SK-N-SH (cell line): ENCODE data around the gene UPK1B.

Experiments
- ELF1 ChIP-seq: IDR thresholded peaks from 2 replicates; pipeline ENCODE4 v1.4.0; 2012
- EP300 ChIP-seq, 2 experiments: IDR thresholded peaks; 2 replicates each; pipeline versions ENCODE4 v1.4.0 to v1.6.1; 2012; ENCODE audit warnings: borderline replicate concordance in 1 of 2, low read depth in 1 of 2, low read length in 1 of 2
- FOXJ3 ChIP-seq: sonication (generic); formaldehyde crosslinking; IDR thresholded peaks from 2 replicates; pipeline ENCODE4 v1.5.1; 2020; ENCODE audit warnings: mild to moderate bottlenecking, missing genetic modification reagents
- POLR2AphosphoS5 ChIP-seq: IDR thresholded peaks from 2 replicates; pipeline ENCODE4 v1.6.1; 2012; ENCODE audit warnings: low read depth, low read length
- RAD21 ChIP-seq: IDR thresholded peaks from 2 replicates; pipeline ENCODE4 v1.6.1; 2012; ENCODE audit warnings: mild to moderate bottlenecking, low read length
- RFX5 ChIP-seq: IDR thresholded peaks from 2 replicates; pipeline ENCODE4 v1.6.1; 2012; ENCODE audit warnings: mild to moderate bottlenecking, improper control_type of control experiment, low read length
- SIN3A ChIP-seq: IDR thresholded peaks from 2 replicates; pipeline ENCODE4 v1.6.1; 2012; ENCODE audit warnings: low read depth, mild to moderate bottlenecking, low read length, moderate library complexity, borderline replicate concordance
- TF ChIP-seq, protein P1 (sequence below): fragments of 200-600 bp; sonication (generic); IDR thresholded peaks from 2 replicates; pipeline ENCODE4 v1.6.1; 2017; ENCODE audit warnings: antibody characterized with exemption, mild to moderate bottlenecking, moderate library complexity
- TF ChIP-seq, protein P2 (sequence below): IDR thresholded peaks from 2 replicates; pipeline ENCODE4 v1.4.0; 2012; ENCODE audit warnings: low read depth, borderline replicate concordance

DNA sequence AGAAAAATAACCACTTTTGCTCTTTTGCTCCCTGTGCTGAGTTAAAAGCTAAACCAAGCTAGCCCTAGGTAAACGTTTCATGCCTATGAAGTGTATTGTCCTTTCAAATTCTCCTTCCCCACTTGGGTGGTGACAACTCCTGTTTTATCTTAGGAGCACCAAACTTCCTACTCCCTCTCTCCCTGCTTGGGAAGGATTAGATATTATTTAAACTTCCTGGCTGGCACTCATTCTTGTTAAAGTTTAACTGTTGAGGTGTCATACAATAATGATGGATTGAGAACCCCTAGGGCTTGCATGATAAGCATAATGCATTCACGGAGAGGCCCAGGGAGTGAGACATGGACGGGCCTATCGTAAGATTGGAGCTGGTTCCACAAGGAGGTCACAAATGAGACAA lies 37.8 kb downstream of the UPK1B start:
- no peak for TF ChIP-seq ELF1
- TF ChIP-seq, protein P1, sequence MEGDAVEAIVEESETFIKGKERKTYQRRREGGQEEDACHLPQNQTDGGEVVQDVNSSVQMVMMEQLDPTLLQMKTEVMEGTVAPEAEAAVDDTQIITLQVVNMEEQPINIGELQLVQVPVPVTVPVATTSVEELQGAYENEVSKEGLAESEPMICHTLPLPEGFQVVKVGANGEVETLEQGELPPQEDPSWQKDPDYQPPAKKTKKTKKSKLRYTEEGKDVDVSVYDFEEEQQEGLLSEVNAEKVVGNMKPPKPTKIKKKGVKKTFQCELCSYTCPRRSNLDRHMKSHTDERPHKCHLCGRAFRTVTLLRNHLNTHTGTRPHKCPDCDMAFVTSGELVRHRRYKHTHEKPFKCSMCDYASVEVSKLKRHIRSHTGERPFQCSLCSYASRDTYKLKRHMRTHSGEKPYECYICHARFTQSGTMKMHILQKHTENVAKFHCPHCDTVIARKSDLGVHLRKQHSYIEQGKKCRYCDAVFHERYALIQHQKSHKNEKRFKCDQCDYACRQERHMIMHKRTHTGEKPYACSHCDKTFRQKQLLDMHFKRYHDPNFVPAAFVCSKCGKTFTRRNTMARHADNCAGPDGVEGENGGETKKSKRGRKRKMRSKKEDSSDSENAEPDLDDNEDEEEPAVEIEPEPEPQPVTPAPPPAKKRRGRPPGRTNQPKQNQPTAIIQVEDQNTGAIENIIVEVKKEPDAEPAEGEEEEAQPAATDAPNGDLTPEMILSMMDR = no peak
- no peak for TF ChIP-seq RAD21
- no peak for TF ChIP-seq EP300 (IDR thresholded peaks at IDR 0.05; ENCODE audit: borderline replicate concordance in 1 of 2, low read depth in 1 of 2, low read length in 1 of 2)
- no peak for TF ChIP-seq RFX5
- no peak for TF ChIP-seq FOXJ3
- TF ChIP-seq, protein P2, sequence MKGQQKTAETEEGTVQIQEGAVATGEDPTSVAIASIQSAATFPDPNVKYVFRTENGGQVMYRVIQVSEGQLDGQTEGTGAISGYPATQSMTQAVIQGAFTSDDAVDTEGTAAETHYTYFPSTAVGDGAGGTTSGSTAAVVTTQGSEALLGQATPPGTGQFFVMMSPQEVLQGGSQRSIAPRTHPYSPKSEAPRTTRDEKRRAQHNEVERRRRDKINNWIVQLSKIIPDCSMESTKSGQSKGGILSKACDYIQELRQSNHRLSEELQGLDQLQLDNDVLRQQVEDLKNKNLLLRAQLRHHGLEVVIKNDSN = no peak
- no peak for TF ChIP-seq POLR2AphosphoS5
- TF ChIP-seq SIN3A = no peak
